Smooth muscle cell (in vitro differentiated cells): Measurements from ENCODE around the gene OARD1. TPM values are rescaled to one million over a fixed set of nuclear protein-coding genes. Genes with fewer than 3 reads are reported as not detected.

Experiments used
- DNase-seq: peaks from one replicate; lab custom pipeline; 2025; ENCODE audit not compliant: unreplicated experiment; lab: John Stamatoyannopoulos, UW
- H2AFZ ChIP-seq: fragments of 200-600 bp; sonication (generic); 2 replicates; pipeline ENCODE4 v1.6.0; 2016; ENCODE audit warnings: antibody characterized with exemption, low read depth, mild to moderate bottlenecking
- H3F3A ChIP-seq: fragments of 200-600 bp; sonication (generic); 2 replicates; pipeline ENCODE4 v1.6.0; 2017; ENCODE audit warnings: antibody characterized with exemption, low read depth
- H3K27ac ChIP-seq: fragments of 200-600 bp; sonication (generic); 2 replicates; pipeline ENCODE4 v1.5.1; 2016; ENCODE audit warnings: low read depth, mild to moderate bottlenecking
- H3K27me3 ChIP-seq: fragments of 200-600 bp; sonication (generic); 2 replicates; pipeline ENCODE4 v1.6.1; 2016; ENCODE audit warnings: low read depth, mild to moderate bottlenecking
- H3K36me3 ChIP-seq: fragments of 200-600 bp; sonication (generic); 2 replicates; pipeline ENCODE4 v1.5.1; 2016; ENCODE audit warnings: low read depth
- H3K4me1 ChIP-seq: fragments of 200-600 bp; sonication (generic); 2 replicates; pipeline ENCODE4 v1.5.1; 2016; ENCODE audit warnings: low read depth
- H3K4me2 ChIP-seq: fragments of 200-600 bp; sonication (generic); 2 replicates; pipeline ENCODE4 v1.6.0; 2016; ENCODE audit warnings: mild to moderate bottlenecking
- H3K4me3 ChIP-seq: fragments of 200-600 bp; sonication (generic); 2 replicates; pipeline ENCODE4 v1.5.1; 2016; ENCODE audit warnings: mild to moderate bottlenecking
- H3K79me2 ChIP-seq: fragments of 200-600 bp; sonication (generic); 2 replicates; pipeline ENCODE4 v1.6.0; 2016; ENCODE audit warnings: low read depth, mild to moderate bottlenecking
- H3K9ac ChIP-seq: fragments of 200-600 bp; sonication (generic); 2 replicates; pipeline ENCODE4 v1.6.0; 2016; ENCODE audit warnings: low read depth
- H3K9me3 ChIP-seq: fragments of 200-600 bp; sonication (generic); replicated peaks from 2 replicates; pipeline ENCODE4 v1.5.1; 2016; ENCODE audit warnings: low read depth
- H4K20me1 ChIP-seq: fragments of 200-600 bp; sonication (generic); 2 replicates; pipeline ENCODE4 v1.6.0; 2016; ENCODE audit warnings: low read depth
- CTCF ChIP-seq: fragments of 200-600 bp; sonication (generic); IDR thresholded peaks from 2 replicates; pipeline ENCODE4 v1.5.1; 2017; ENCODE audit warnings: borderline replicate concordance, mild to moderate bottlenecking, antibody characterized with exemption; ENCODE audit not compliant: insufficient read depth, poor library complexity, severe bottlenecking
- WGBS: methylation state at CpG from one replicate; pipeline ENCODE4 v1.1.7; 2016; ENCODE audit warnings: low lambda C conversion rate; 5-methylcytosine and 5-hydroxymethylcytosine counted together
- polyA plus RNA-seq: library from polyadenylated mRNA; unstranded; fragments of >200 nt; fragmentation: Nextera tagmentation; extraction: Ambion mirVana; gene quantifications from 2 replicates; pipeline ENCODE4 v1.2.1, GENCODE V29; 2016
- total RNA-seq: library from RNA; depleted of rRNA; stranded (reverse); fragments of >200 nt; gene quantifications from 2 replicates; pipeline ENCODE4 v1.2.3, GENCODE V29; 2014

The OARD1 gene
- total and polyA plus RNA-seq, 2 experiments from 2014 or later = 15.0 to 21.2 TPM

GRCh38 chr6:41111017-41111416 is 38.9 kb upstream of the OARD1 start:
- Histone ChIP-seq H4K20me1 (no peaks in the 10 kb centered on the region), H3K4me1 (no peaks in the 10 kb centered on the region), H3K79me2 (no peaks in the 10 kb centered on the region), H3K4me3 (no peak overlapping the region), H3K36me3 (no peaks in the 10 kb centered on the region), H3K9ac (no peak overlapping the region), H2AFZ (no peak overlapping the region), H3K27ac (no peak overlapping the region), H3K9me3 (no peaks in the 10 kb centered on the region), H3K4me2 (no peak overlapping the region), H3K27me3 (no peaks in the 10 kb centered on the region), H3F3A (no peaks in the 10 kb centered on the region)
- DNase-seq = no peak
- no peak for TF ChIP-seq CTCF
- WGBS = 65% methylated on average over 3 of the region's 3 CpGs

DNA sequence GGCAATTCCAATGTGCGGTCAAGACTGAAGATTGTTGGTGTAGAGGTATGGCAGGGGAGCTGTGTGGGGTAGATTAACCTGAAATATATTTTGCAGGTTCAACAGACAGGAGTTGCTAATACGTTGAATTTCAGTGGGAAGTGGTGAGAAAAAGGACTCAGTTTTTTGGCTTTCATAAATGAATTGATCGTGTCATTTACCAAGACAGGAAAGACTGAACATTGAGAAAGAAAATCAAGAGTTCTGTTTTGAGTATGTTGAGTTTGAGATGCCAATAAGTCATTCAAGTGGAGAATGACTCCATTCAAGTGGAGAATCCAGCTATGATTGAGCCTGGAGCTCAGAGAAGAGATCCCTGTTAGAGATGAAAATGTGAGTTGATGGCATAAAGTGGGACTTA is 31.7 kb upstream of the OARD1 start:
- no peaks in the 10 kb centered on the region for H3F3A ChIP-seq
- H3K27me3 ChIP-seq = no peaks in the 10 kb centered on the region
- H3K4me1 ChIP-seq = no peaks in the 10 kb centered on the region
- no peak overlapping the region for H3K4me2 ChIP-seq
- peaks cover 14% of the 10 kb centered on the region for H3K36me3 ChIP-seq
- WGBS = 95% methylated on average over 3 of the region's 3 CpGs
- no peak for TF ChIP-seq CTCF
- H3K79me2 ChIP-seq = peaks cover 3% of the 10 kb centered on the region
- H2AFZ ChIP-seq = no peak overlapping the region
- H3K9ac ChIP-seq = no peak overlapping the region
- H3K9me3 ChIP-seq = no peaks in the 10 kb centered on the region
- DNase-seq = no peak
- H4K20me1 ChIP-seq = peaks cover 30% of the 10 kb centered on the region
- H3K27ac ChIP-seq = no peak overlapping the region
- no peak overlapping the region for H3K4me3 ChIP-seq

DNA sequence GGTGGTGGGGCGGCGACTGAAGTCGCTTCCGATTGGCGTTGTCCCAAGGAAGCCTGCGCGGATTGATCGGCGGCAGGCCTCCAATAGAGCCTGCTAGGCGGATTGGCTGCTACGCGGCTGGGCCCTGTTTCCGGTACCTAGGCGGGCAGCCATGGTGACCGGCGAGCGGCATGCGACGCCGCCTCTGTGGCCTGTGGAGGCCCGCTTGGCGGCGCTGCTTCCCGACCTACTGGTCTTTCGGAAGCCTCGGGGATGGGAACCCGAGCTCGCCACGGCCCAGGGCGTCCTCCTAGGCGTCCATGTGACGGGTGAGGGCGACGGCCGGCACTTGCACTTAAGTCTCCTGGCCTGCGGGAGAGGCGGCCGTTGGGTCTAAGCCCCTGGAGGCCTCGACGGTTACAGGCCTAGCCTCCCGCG is 28.7 kb upstream of the OARD1 start:
- DNase-seq = no peak
- Histone ChIP-seq H3F3A (peaks cover 3% of the 10 kb centered on the region), H3K27me3 (no peaks in the 10 kb centered on the region), H3K36me3 (peaks cover 42% of the 10 kb centered on the region), H4K20me1 (peaks cover 59% of the 10 kb centered on the region), H3K9ac (no peak overlapping the region), H3K9me3 (no peaks in the 10 kb centered on the region), H3K4me2 (no peak overlapping the region), H3K79me2 (peaks cover 4% of the 10 kb centered on the region), H2AFZ (no peak overlapping the region), H3K27ac (no peak overlapping the region), H3K4me1 (no peaks in the 10 kb centered on the region), H3K4me3 (no peak overlapping the region)
- no peak for TF ChIP-seq CTCF
- WGBS = 92% methylated on average over 32 of the region's 42 CpGs

DNA sequence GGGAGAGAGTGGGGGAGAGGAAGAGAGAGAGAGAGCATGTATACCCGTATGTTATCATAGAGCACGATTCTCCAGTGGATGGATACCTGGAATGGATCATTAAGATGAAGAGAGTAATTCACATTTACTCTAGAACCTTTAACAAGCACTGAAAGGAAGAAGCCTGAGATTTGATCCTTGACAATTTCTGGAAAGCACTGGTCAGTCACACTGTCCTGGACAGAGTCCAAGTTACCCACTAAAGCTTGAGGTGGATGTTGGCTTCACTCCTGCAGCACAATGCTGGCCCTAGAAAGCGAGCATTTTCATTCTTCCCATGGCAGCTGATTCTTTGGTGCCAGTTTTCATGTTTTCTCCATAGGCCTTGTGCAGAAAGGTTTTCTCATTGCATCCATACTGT is 26.2 kb upstream of the OARD1 start:
- no peaks in the 10 kb centered on the region for H3K9me3 ChIP-seq
- WGBS = 95% methylated on average over 3 of the region's 3 CpGs
- H3K4me3 ChIP-seq = no peak overlapping the region
- H3K27ac ChIP-seq = peak overlapping the region; percentile 5
- DNase-seq = no peak
- peaks cover 10% of the 10 kb centered on the region for H3F3A ChIP-seq
- no peak overlapping the region for H3K9ac ChIP-seq
- no peak overlapping the region for H2AFZ ChIP-seq
- no peak for TF ChIP-seq CTCF
- H3K79me2 ChIP-seq = peaks cover 4% of the 10 kb centered on the region
- peaks cover 66% of the 10 kb centered on the region for H3K36me3 ChIP-seq
- H3K4me1 ChIP-seq = no peaks in the 10 kb centered on the region
- H3K27me3 ChIP-seq = no peaks in the 10 kb centered on the region
- peaks cover 83% of the 10 kb centered on the region for H4K20me1 ChIP-seq
- no peak overlapping the region for H3K4me2 ChIP-seq
